ENCODE results near the gene NT5C3B.
"Not testable (repeated sequence)": the region's sequence is repeated elsewhere in the genome, so short reads cannot be mapped to it uniquely, and the experiment has no call there.

The NT5C3B gene

DNA sequence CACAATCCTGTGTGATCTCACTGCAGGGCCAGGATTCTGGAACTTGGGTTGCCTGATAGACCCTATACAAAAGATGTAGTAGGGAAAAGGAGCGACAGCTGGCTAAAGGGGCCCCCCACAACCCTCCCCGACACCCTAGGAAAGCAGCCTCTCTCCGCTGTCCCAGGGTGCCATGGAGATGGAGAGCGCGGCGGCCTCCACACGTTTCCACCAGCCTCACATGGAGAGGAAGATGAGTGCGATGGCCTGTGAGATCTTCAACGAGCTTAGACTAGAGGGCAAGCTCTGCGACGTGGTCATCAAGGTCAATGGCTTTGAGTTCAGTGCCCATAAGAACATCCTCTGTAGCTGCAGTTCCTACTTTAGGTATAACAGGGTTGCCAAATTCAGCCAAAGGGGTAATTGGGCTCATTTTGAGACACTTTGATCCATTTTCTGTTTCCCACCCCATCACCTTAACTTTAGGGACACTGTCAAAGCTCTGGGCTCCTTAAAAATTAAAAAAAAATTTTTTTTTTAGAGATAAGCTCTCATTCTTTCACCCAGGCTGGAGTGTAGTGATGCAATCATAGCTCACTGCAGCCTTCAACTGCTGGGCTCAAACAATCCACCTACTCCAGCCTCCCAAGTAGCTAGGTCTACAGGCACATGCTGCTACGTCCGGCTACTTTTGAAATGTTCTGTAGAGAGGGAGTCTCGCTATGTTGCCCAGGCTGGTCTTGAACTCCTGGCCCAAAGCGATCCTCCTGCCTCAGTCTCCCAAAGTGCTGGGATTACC lies 1.9 kb upstream of the NT5C3B start, which contains the start of gene KLHL10:
Gene KLHL10 (plus strand): TSS at position 65 of the 778 bp plus-strand sequence. CDS start 108 bp downstream, at position 173.
- no peak for DNase-seq

DNA sequence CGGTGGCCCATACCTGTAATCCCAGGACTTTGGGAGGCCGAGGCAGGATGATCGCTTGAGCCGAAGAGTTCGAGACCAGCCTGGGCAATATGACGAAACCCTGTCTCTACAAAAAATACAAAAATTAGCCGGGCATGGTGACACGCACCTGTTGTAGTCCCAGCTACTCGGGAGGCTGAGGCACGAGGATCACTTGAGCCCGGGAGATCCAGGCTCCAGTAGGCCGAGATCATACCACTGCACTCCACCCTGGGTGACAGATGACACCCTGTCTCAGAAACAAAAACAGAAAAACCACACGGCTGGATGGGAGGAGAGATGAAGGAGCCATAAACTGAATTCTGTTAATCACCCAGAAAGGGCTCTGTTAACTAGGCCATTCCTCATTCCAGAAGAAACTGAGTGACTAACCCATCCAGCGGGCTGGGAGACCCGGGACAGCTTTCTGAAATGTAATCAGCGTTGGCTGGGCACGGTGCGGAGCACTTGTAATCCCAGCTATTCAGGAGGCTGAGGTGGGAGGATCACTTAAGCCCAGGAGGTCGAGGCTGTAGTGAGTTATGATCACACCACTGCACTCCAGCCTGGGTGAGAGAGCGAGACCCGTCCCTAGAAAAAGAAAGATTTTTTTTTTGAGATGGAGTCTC lies 641 bp upstream of the NT5C3B start:
- no peak for DNase-seq

DNA sequence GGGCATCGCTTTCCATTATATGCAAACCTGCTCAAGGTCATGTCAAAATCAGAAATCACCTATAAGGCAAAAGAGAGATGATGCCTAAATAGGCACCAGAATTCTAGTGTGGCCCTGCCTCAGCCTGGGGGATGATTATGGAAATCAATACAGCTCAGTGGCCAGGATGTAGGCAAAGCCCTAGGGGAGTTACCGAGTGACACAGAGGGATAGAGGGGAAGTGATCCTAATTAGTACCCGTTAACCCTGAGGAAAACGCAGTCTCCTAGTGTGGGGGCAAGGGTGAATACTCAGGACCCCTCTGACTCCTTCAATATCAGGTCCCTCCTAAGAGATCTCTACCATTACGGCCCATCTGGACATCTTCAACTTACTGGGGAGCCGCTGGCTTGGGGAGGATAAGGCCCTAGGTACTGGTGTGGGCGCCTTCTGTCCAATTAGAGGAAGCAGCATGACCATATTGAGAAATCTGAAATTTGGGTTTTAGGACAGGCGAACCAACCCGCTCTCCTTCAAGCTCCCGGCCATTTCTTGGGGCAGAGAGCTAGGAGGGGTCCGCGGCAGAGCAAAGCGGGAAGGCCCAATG lies 725 bp downstream of the NT5C3B start:
- no peak for DNase-seq

GRCh38 chr17:41829961-41830360 lies 6.1 kb downstream of the NT5C3B start:
- DNase-seq = not testable (repeated sequence)

- DNase-seq = no peak
Measured at GRCh38 chr17:41825175-41825845, 10.7 kb downstream of the NT5C3B start.

- DNase-seq = no peak
Measured at GRCh38 chr17:41824086-41824485, 11.9 kb downstream of the NT5C3B start.

DNA sequence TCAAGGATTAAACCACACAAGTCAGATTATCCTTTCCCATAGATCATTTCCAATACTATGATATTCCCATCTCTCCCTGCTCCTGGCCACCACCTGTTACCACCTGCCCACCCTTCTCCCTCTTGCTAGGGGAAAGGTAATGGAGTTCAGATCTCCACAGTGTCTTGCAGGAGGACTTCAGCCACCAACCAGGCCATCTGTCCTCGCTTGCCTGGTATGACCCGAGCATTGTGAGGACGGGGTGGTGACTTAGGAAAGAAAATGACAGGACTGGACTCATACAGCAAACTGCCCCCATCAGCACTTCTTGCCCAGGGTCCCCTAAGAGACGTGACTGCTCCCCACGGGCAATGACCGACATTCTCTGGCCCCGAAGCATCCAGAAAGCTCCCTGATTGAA lies 12.5 kb downstream of the NT5C3B start:
- no peak for DNase-seq

DNA sequence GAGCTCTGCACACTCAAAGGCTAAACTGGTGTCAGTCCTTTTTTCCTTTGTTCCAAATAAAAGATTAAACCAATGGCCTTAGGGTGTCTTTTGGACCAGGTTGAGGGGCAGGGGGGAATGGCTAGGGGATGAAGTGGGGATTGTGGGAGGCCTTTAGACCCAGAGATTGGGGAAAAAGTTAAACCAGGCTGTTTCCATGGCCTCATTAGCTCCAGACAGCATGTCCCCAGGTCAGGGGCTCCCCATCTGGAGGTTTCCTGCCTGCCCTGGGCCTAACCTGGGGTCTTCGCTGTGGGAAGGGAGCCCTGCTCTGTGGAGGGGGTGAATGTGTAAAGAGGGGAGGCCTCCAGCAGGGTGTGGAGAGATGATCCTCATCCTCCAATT lies 12.9 kb downstream of the NT5C3B start:
- DNase-seq = no peak

- no peak for DNase-seq
Measured at GRCh38 chr17:41822216-41823140, 13.6 kb downstream of the NT5C3B start.

DNA sequence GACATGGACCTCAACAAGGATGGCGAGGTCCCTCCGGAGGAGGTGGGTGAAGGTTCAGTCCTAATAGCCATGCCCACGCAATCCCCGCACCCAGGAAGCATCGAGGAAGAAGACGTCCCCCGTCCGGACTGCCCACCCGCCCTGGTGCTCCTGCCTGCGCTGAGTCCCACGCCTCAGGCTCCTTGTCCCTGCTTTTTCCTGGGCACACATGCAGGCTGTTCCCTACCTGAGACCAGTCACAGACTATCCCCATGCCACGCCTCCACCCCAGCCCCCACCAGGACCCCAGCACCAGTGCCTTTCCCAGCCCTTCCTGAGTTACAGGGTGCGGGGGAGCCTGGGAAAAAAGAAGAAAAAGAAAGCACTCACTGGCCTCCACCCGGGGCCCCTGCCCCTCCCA lies 14.3 kb downstream of the NT5C3B start:
- DNase-seq = no peak

- DNase-seq = no peak
Measured at GRCh38 chr17:41818024-41818423, 18.0 kb downstream of the NT5C3B start.

- no peak for DNase-seq
Measured at GRCh38 chr17:41816637-41817320, 19.3 kb downstream of the NT5C3B start.

DNA sequence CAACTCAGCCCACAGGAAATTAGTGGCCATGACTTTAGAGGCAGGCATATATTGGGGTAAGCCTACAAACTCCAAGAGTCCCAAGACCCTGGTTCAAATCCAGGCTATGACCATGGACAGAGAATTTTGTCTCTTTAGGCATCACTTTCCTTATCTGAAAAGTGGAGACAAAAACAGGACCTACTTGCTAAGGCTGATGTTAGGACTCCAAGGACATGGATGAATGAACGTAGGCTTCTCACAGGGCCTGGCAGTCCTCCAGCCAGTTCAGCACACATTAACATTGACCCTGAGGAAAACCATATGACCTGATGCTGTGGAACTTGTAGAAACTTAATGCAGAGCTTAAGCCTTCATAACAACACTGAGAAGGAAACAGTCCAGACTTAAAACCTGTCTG lies 21.8 kb downstream of the NT5C3B start:
- DNase-seq = no peak

DNA sequence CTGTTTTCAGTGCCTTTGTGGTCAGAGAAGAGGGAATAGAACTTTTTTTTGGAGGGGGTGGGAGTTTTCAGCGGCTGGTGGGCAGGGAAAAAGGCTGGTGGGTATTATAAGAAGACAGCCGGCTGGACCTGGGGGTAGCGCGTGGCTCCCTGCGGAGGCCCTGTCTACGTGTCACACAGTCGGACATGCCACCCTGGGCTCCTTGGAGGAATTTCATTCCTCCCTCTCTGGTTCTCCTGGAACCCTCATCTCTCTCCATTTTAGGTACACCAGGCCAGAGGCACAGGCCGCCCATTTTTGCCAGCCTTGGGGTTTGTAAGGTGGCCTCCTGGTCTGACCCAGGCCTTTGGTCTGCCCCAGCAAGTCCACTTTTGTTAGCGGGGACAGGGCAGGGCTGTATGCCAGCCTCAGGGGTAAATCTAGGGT lies 22.3 kb downstream of the NT5C3B start:
- no peak for DNase-seq

GRCh38 chr17:41813152-41813680 lies 22.8 kb downstream of the NT5C3B start:
- DNase-seq = no peak

DNA sequence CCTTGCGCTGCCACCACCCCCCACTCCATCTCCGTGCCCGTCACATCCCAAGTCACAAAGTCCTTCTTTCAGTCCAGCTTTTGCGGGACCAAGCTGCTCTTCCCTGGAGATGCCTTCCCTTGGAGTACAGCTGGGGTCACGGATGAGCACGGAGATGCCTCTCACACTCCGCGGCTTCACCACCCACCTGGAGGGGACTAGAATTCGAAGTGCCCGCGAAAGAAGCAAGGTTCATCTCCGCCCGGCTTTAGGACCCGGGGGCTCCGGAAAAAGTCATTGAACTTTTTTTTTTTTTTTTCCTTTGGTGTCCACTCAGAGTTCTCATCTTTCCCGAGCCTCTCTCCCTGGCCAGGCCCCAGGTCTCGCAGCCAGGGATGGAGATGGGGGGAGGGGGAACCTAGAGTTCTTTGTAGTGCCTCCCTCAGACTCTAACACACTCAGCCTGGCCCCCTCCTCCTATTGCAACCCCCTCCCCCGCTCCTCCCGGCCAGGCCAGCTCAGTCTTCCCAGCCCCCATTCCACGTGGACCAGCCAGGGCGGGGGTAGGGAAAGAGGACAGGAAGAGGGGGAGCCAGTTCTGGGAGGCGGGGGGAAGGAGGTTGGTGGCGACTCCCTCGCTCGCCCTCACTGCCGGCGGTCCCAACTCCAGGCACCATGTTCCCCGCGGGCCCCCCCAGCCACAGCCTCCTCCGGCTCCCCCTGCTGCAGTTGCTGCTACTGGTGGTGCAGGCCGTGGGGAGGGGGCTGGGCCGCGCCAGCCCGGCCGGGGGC lies 23.5 kb downstream of the NT5C3B start, which contains the start of gene FKBP10:
Gene FKBP10 (plus strand): TSS at position 624 of the 771 bp plus-strand sequence. CDS start 31 bp downstream, at position 655.
- DNase-seq = peak in 1 of 4 experiments; percentile 19

DNA sequence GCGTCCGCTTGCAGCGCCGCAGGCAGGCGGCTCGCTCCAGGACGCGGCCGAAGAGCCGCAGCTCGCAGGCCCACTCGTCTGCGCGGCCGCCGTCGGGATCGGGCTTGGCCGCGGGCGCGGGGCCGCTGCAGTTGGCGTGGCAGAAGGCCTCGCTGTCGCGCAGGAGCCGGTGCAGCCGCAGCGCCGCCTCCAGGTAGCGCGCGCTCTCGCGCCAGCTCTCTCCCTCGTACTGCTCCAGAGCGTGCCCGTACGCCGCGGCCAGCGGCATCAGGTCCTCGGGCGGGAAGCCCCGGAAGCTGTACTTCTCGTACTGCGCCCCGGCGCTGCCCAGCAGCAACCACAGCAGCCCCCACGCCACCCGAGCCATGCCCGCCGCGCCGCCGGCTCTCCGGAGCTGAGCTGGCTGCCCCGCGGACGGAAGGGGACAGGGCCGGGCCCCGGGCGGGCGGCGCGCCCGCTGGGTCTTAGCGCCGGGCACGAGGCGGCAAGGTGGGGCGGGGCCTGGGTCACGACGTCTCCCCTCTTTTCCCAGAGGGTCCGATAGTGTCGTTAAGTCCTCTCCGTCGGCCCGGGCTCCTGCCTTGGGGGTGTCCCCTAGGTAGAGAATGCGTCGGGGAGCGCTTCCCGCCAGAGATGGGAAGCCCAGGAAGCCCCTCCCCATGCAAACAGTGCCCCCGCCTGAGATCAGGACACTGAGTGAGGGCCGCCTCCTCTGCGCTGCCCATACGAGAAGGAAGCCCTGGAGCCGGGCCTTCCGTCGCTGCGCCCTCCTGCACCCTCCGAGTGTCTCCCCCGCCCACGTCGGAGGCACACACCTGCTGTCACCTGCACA lies 24.3 kb downstream of the NT5C3B start, which contains the start of gene P3H4:
Gene P3H4 (minus strand): TSS at position 401 of the 832 bp plus-strand sequence. CDS start 34 bp downstream, at position 367.
- DNase-seq = peak; percentile 29 to 59 (median 50)

DNA sequence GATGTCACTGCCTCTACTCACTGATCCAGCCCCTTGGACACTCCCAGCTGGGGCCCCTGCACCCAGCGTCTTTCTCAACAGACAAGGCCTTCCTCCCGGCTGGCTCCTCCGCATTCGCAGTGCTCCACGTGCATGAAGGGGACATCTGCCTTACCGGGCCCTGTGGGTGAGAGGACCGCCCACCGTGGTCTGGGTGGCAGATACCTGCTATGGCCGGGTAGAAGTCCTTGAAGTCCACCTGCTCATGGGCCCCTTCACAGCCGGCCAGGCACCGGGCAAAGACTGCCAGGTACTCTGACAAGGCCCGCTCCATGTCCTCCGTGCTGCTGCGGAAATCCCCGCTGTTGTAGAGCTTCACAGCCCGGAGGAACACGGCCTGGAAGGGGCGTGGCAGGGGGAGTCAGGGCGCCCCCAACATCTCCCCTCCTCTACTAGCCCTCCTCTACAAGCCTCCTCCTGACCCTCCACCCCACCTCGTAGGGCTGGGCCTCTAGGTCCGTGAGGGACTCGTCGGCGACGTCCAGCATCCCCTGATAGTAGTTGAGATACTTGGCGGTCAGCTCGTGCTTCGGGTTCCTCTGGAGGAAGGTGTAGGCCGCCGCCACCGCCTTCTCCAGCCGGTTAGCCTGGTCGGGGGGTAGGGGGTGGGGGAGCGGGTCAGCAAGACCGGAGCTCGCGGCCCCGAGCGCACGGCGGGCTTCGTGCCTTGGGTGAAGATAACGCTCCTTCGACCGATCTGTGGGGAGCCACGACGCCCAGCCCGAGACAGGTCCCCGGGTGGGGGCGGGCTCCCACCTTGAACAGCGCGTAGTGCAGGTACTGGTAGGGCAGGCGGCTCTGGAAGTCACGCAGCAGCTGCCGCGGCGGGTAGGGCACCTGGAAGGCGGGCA lies 25.1 kb downstream of the NT5C3B start:
- DNase-seq = peak in 1 of 4 experiments; percentile 10
